ENCODE results near the gene CAPNS1.
"Not testable (repeated sequence)": the region's sequence is repeated elsewhere in the genome, so short reads cannot be mapped to it uniquely, and the experiment has no call there.

The CAPNS1 gene

GRCh38 chr19:36120984-36121358, 18.9 kb upstream of the CAPNS1 start:
- in situ Hi-C loops (cut with MboI; ENCODE audit: low pct_unique_long_range_greater_than_20kb, low sequenced_read_pairs, unreplicated experiment): loop anchor here (10.0 kb wide), 1 partner anchor 54 kb away; no protein-coding TSS in a partner anchor

GRCh38 chr19:36121486-36122124, 18.3 kb upstream of the CAPNS1 start:
- in situ Hi-C loops (cut with MboI; ENCODE audit: low pct_unique_long_range_greater_than_20kb, low sequenced_read_pairs, unreplicated experiment): loop anchor here (10.0 kb wide), 1 partner anchor 53 kb away; no protein-coding TSS in a partner anchor
- no peak for DNase-seq (ENCODE audit: low spot score)
- no peak for TF ChIP-seq CTCF (IDR thresholded peaks at IDR 0.05; ENCODE audit: extremely low read depth, insufficient read depth, missing control alignments)

More at GRCh38 chr19:36120984-36121358, 18.9 kb upstream of the CAPNS1 start:
- no peak for TF ChIP-seq CTCF (IDR thresholded peaks at IDR 0.05; ENCODE audit: extremely low read depth, insufficient read depth, missing control alignments)
- no peak for DNase-seq (ENCODE audit: low spot score)

DNA sequence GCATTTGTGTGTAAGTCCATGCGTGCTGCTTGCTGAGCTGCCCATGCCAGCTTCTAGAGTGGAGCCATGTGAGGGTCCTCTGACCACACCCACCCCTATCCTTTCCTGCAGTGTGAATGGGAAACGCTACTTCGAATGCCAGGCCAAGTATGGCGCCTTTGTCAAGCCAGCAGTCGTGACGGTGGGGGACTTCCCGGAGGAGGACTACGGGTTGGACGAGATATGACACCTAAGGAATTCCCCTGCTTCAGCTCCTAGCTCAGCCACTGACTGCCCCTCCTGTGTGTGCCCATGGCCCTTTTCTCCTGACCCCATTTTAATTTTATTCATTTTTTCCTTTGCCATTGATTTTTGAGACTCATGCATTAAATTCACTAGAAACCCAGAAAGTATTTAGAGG, 14.3 kb upstream of the CAPNS1 start:
- peak; percentile 76 for DNase-seq (ENCODE audit: low spot score)
- in situ Hi-C loops (cut with MboI; ENCODE audit: low pct_unique_long_range_greater_than_20kb, low sequenced_read_pairs, unreplicated experiment): loop anchor here (10.0 kb wide), 1 partner anchor 49 kb away; no protein-coding TSS in a partner anchor
- TF ChIP-seq CTCF (IDR thresholded peaks at IDR 0.05; ENCODE audit: extremely low read depth, insufficient read depth, missing control alignments): no peak

DNA sequence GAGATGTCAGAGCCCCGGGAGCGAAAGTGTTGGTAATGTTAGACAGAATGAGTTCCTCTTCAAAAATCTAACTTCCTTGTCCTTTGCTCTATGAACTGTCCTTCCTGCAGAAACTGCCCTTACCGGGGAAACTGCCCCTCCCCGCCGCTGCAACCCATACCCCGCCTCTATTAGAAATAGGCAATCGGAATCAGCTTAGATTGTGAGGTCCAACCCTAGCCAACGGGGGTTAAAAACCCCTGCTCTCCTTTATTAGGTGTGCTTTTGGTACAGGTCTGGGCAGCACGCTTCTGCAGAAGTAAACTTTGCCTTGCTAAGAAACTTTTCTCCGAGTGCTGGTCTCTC, 11.5 kb upstream of the CAPNS1 start:
- TF ChIP-seq CTCF (IDR thresholded peaks at IDR 0.05; ENCODE audit: extremely low read depth, insufficient read depth, missing control alignments): no peak
- in situ Hi-C loops (cut with MboI; ENCODE audit: low pct_unique_long_range_greater_than_20kb, low sequenced_read_pairs, unreplicated experiment): loop anchor here (10.0 kb wide), 1 partner anchor 46 kb away; no protein-coding TSS in a partner anchor

GRCh38 chr19:36131221-36131620, 8.6 kb upstream of the CAPNS1 start:
- in situ Hi-C loops (cut with MboI; ENCODE audit: low pct_unique_long_range_greater_than_20kb, low sequenced_read_pairs, unreplicated experiment): not testable (repeated sequence)

More for the DNA sequence above, 11.5 kb upstream of the CAPNS1 start:
- no peak for DNase-seq (ENCODE audit: low spot score)

GRCh38 chr19:36134867-36135266, 5.0 kb upstream of the CAPNS1 start:
- DNase-seq (ENCODE audit: low spot score); in situ Hi-C loops (cut with MboI; ENCODE audit: low pct_unique_long_range_greater_than_20kb, low sequenced_read_pairs, unreplicated experiment): not testable (repeated sequence)

More at GRCh38 chr19:36131221-36131620, 8.6 kb upstream of the CAPNS1 start:
- not testable (repeated sequence) for DNase-seq (ENCODE audit: low spot score)

GRCh38 chr19:36136964-36137686, 2.7 kb upstream of the CAPNS1 start:
- in situ Hi-C loops (cut with MboI; ENCODE audit: low pct_unique_long_range_greater_than_20kb, low sequenced_read_pairs, unreplicated experiment): no loop called here
- no peak for TF ChIP-seq CTCF (IDR thresholded peaks at IDR 0.05; ENCODE audit: extremely low read depth, insufficient read depth, missing control alignments)
- no peak for DNase-seq (ENCODE audit: low spot score)
